CD4-positive, CD25-positive, alpha-beta regulatory T cell (primary cell): ENCODE measurements around the gene STXBP1. TPM values are rescaled to one million over a fixed set of nuclear protein-coding genes. Genes with fewer than 3 reads are reported as not detected.

ENCODE experiments used
- ATAC-seq, 2 donors: fragments of 150-1000 bp; cut with Tn5 transposase; one replicate each; pipeline ENCODE4 v1.10.0; 2021; ENCODE audit warnings: low read depth in 2 of 2, moderate number of reproducible peaks in 2 of 2, moderate library complexity in 1 of 2
- DNase-seq, 3 donors: peaks; one replicate each; pipeline versions ENCODE4 v3.0.0 to v3.0.0-alpha.2; 2012 to 2022; ENCODE audit warnings: mixed read lengths in 1 of 3
- H3K27ac ChIP-seq: one replicate; pipeline ENCODE4 v1.7.0; 2013; ENCODE audit warnings: mild to moderate bottlenecking, low read length; ENCODE audit not compliant: insufficient read depth, poor library complexity, severe bottlenecking
- H3K27me3 ChIP-seq: one replicate; pipeline ENCODE4 v1.7.0; 2013; ENCODE audit warnings: low read length; ENCODE audit not compliant: control insufficient read depth, insufficient read depth
- H3K36me3 ChIP-seq: one replicate; pipeline ENCODE4 v1.7.0; 2013; ENCODE audit warnings: mild to moderate bottlenecking, low read length, moderate library complexity; ENCODE audit not compliant: control insufficient read depth, insufficient read depth
- H3K4me1 ChIP-seq: 2 replicates; pipeline ENCODE4 v1.7.0; 2013; ENCODE audit warnings: mild to moderate bottlenecking, low read length; ENCODE audit not compliant: insufficient read depth, control insufficient read depth, poor library complexity, severe bottlenecking
- H3K4me3 ChIP-seq: one replicate; pipeline ENCODE4 v1.7.0; 2013; ENCODE audit warnings: low read depth, mild to moderate bottlenecking, low read length, moderate library complexity
- H3K9me3 ChIP-seq, 2 experiments: 1 replicate in 1 of 2; 2 replicates in 1 of 2; pipeline ENCODE4 v1.7.0; 2013; ENCODE audit warnings: low read length in 2 of 2, mild to moderate bottlenecking in 1 of 2, moderate library complexity in 1 of 2; ENCODE audit not compliant: control insufficient read depth in 2 of 2
- H3K27ac Mint-ChIP-seq, 3 donors: one replicate each; pipeline ENCODE4 v1.8.0; 2020 to 2022; ENCODE audit warnings: mild to moderate bottlenecking in 3 of 3, mixed read lengths in 3 of 3, moderate library complexity in 2 of 3
- H3K27me3 Mint-ChIP-seq: one replicate; pipeline ENCODE4 v1.8.0; 2022; ENCODE audit warnings: mild to moderate bottlenecking, mixed read lengths
- H3K36me3 Mint-ChIP-seq: one replicate; pipeline ENCODE4 v1.8.0; 2020; ENCODE audit warnings: mixed read lengths
- H3K4me1 Mint-ChIP-seq, 4 donors: one replicate each; pipeline ENCODE4 v1.8.0; 2020 to 2022; ENCODE audit warnings: mixed read lengths in 4 of 4, mild to moderate bottlenecking in 1 of 4
- H3K4me3 Mint-ChIP-seq, 4 donors: one replicate each; pipeline ENCODE4 v1.8.0; 2020 to 2022; ENCODE audit warnings: mild to moderate bottlenecking in 4 of 4, mixed read lengths in 4 of 4, moderate library complexity in 3 of 4
- H3K9me3 Mint-ChIP-seq, 7 donors: one replicate each; pipeline ENCODE4 v1.8.0; 2020 to 2022; ENCODE audit warnings: mixed read lengths in 7 of 7, mild to moderate bottlenecking in 3 of 7, moderate library complexity in 2 of 7
- polyA plus RNA-seq, 4 donors: library from polyadenylated mRNA; unstranded; fragments of 300-500 nt; fragmentation: Illumina TruSeq; gene quantifications; one replicate each; pipeline ENCODE4 v1.2.3, GENCODE V29; 2021
- total RNA-seq: library from RNA; stranded (reverse); gene quantifications from one replicate; pipeline ENCODE4 v1.2.3, GENCODE V29; 2022

STXBP1 gene
- total and polyA plus RNA-seq, 5 donors from 2014 or later: 0.07 to 1.3 (median 0.26) TPM

GRCh38 chr9:127723013-127723412 lies 110.9 kb downstream of the STXBP1 start:
- H3K27ac Mint-ChIP-seq: no peak overlapping the region
- H3K27me3 ChIP-seq: no peaks in the 10 kb centered on the region
- DNase-seq: no peak
- no peak overlapping the region for H3K27ac ChIP-seq
- H3K27me3 Mint-ChIP-seq: no peaks in the 10 kb centered on the region
- peaks cover 0 to 27% (median 9%) of the 10 kb centered on the region in 4 donors for H3K4me1 Mint-ChIP-seq
- H3K9me3 Mint-ChIP-seq: no peaks in the 10 kb centered on the region
- no peak overlapping the region for H3K4me3 ChIP-seq
- ATAC-seq: no peak
- no peak overlapping the region for H3K4me3 Mint-ChIP-seq
- no peaks in the 10 kb centered on the region for H3K9me3 ChIP-seq
- no peaks in the 10 kb centered on the region for H3K36me3 ChIP-seq
- peaks cover 9% of the 10 kb centered on the region for H3K4me1 ChIP-seq
- no peaks in the 10 kb centered on the region for H3K36me3 Mint-ChIP-seq

GRCh38 chr9:127723444-127723843 lies 111.4 kb downstream of the STXBP1 start:
- Mint-ChIP-seq H3K9me3 (no peaks in the 10 kb centered on the region), H3K36me3 (no peaks in the 10 kb centered on the region), H3K27ac (no peak overlapping the region), H3K4me1 (peaks cover 0 to 27% (median 9%) of the 10 kb centered on the region in 4 donors), H3K4me3 (no peak overlapping the region), H3K27me3 (no peaks in the 10 kb centered on the region)
- no peaks in the 10 kb centered on the region for H3K9me3 ChIP-seq
- no peak overlapping the region for H3K27ac ChIP-seq
- H3K4me3 ChIP-seq: no peak overlapping the region
- no peaks in the 10 kb centered on the region for H3K27me3 ChIP-seq
- ATAC-seq (no peak), DNase-seq (no peak)
- no peaks in the 10 kb centered on the region for H3K36me3 ChIP-seq
- peaks cover 9% of the 10 kb centered on the region for H3K4me1 ChIP-seq

- Histone ChIP-seq H3K27me3 (no peaks in the 10 kb centered on the region), H3K36me3 (no peaks in the 10 kb centered on the region), H3K9me3 (no peaks in the 10 kb centered on the region), H3K4me1 (peaks cover 9% of the 10 kb centered on the region), H3K4me3 (no peak overlapping the region), H3K27ac (no peak overlapping the region)
- no peaks in the 10 kb centered on the region for H3K36me3 Mint-ChIP-seq
- H3K27me3 Mint-ChIP-seq: no peaks in the 10 kb centered on the region
- DNase-seq: no peak
- peak overlapping the region in 1 of 4 donors; percentile 7 for H3K4me3 Mint-ChIP-seq
- H3K9me3 Mint-ChIP-seq: no peaks in the 10 kb centered on the region
- H3K27ac Mint-ChIP-seq: no peak overlapping the region
- H3K4me1 Mint-ChIP-seq: peaks cover 0 to 27% (median 9%) of the 10 kb centered on the region in 4 donors
- ATAC-seq: no peak
These were observed 111.9 kb downstream of the STXBP1 start for GRCh38 chr9:127724012-127724411.

- Mint-ChIP-seq H3K36me3 (no peaks in the 10 kb centered on the region), H3K27ac (no peak overlapping the region), H3K9me3 (no peaks in the 10 kb centered on the region), H3K27me3 (no peaks in the 10 kb centered on the region), H3K4me3 (no peak overlapping the region), H3K4me1 (peaks cover 0 to 4% (median 0%) of the 10 kb centered on the region in 4 donors)
- Histone ChIP-seq H3K27ac (no peak overlapping the region), H3K4me1 (no peaks in the 10 kb centered on the region), H3K36me3 (no peaks in the 10 kb centered on the region), H3K27me3 (no peaks in the 10 kb centered on the region), H3K4me3 (no peak overlapping the region), H3K9me3 (no peaks in the 10 kb centered on the region)
- DNase-seq (no peak), ATAC-seq (no peak)
These were observed 114.8 kb downstream of the STXBP1 start for GRCh38 chr9:127726871-127727270.

- no peaks in the 10 kb centered on the region for H3K4me1 ChIP-seq
- no peaks in the 10 kb centered on the region for H3K9me3 ChIP-seq
- peaks cover 0 to 4% (median 3%) of the 10 kb centered on the region in 4 donors for H3K4me1 Mint-ChIP-seq
- no peaks in the 10 kb centered on the region for H3K27me3 Mint-ChIP-seq
- DNase-seq: no peak
- no peaks in the 10 kb centered on the region for H3K9me3 Mint-ChIP-seq
- no peak overlapping the region for H3K4me3 ChIP-seq
- peaks cover 2% of the 10 kb centered on the region for H3K36me3 ChIP-seq
- no peaks in the 10 kb centered on the region for H3K27me3 ChIP-seq
- H3K36me3 Mint-ChIP-seq: no peaks in the 10 kb centered on the region
- ATAC-seq: no peak
- no peak overlapping the region for H3K27ac Mint-ChIP-seq
- no peak overlapping the region for H3K27ac ChIP-seq
- peak overlapping the region in 1 of 4 donors; percentile 44 for H3K4me3 Mint-ChIP-seq
These were observed 116.7 kb downstream of the STXBP1 start for GRCh38 chr9:127728808-127729207.

- no peak overlapping the region for H3K27ac Mint-ChIP-seq
- no peaks in the 10 kb centered on the region for H3K36me3 Mint-ChIP-seq
- Histone ChIP-seq H3K9me3 (no peaks in the 10 kb centered on the region), H3K27me3 (no peaks in the 10 kb centered on the region), H3K36me3 (peaks cover 2% of the 10 kb centered on the region), H3K27ac (no peak overlapping the region), H3K4me3 (no peak overlapping the region), H3K4me1 (peaks cover 7% of the 10 kb centered on the region)
- H3K27me3 Mint-ChIP-seq: no peaks in the 10 kb centered on the region
- H3K4me3 Mint-ChIP-seq: peak overlapping the region in 1 of 4 donors; percentile 54
- ATAC-seq: no peak
- H3K4me1 Mint-ChIP-seq: peaks cover 0 to 12% (median 7%) of the 10 kb centered on the region in 4 donors
- H3K9me3 Mint-ChIP-seq: no peaks in the 10 kb centered on the region
- DNase-seq: no peak
These were observed 117.6 kb downstream of the STXBP1 start for GRCh38 chr9:127729522-127730256.

GRCh38 chr9:127730262-127730661 lies 118.2 kb downstream of the STXBP1 start:
- Mint-ChIP-seq H3K27ac (no peak overlapping the region), H3K4me1 (peaks cover 2 to 13% (median 7%) of the 10 kb centered on the region in 4 donors), H3K4me3 (peak overlapping the region in 1 of 4 donors; percentile 54), H3K36me3 (no peaks in the 10 kb centered on the region), H3K9me3 (no peaks in the 10 kb centered on the region), H3K27me3 (no peaks in the 10 kb centered on the region)
- Histone ChIP-seq H3K4me3 (no peak overlapping the region), H3K27ac (no peak overlapping the region), H3K27me3 (no peaks in the 10 kb centered on the region), H3K4me1 (peaks cover 8% of the 10 kb centered on the region), H3K36me3 (peaks cover 2% of the 10 kb centered on the region), H3K9me3 (no peaks in the 10 kb centered on the region)
- no peak for DNase-seq
- ATAC-seq: no peak

GRCh38 chr9:127730799-127731410 lies 118.8 kb downstream of the STXBP1 start:
- Mint-ChIP-seq H3K27ac (no peak overlapping the region), H3K27me3 (no peaks in the 10 kb centered on the region), H3K4me3 (no peak overlapping the region), H3K9me3 (no peaks in the 10 kb centered on the region), H3K4me1 (peaks cover 3 to 18% (median 8%) of the 10 kb centered on the region in 4 donors), H3K36me3 (no peaks in the 10 kb centered on the region)
- Histone ChIP-seq H3K4me1 (peaks cover 15% of the 10 kb centered on the region), H3K27ac (no peak overlapping the region), H3K27me3 (no peaks in the 10 kb centered on the region), H3K4me3 (no peak overlapping the region), H3K36me3 (peaks cover 2% of the 10 kb centered on the region), H3K9me3 (no peaks in the 10 kb centered on the region)
- no peak for DNase-seq
- no peak for ATAC-seq
